ENCODE data around the gene TRPV2.

DNA sequence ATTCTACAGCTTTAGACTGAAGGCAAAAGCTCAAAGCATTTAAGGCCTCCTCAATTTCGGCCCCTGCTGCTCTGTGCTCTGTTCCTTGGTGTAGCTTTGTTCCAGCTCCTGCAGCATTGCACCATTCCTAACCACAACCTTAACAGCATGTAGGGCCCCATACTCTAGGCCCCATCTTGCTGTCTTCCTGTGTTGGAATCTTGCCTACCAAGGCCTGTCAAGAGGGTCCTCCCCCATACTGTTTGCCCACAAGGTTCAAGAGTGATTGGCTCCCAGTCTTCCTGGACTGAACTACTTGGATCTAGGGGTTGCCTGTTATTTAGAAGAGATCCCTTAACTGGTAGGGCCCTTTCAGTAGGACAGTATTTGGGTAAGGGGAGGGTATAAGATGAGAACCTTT is 26.8 kb downstream of the TRPV2 start:
- TF ChIP-seq, protein P1, sequence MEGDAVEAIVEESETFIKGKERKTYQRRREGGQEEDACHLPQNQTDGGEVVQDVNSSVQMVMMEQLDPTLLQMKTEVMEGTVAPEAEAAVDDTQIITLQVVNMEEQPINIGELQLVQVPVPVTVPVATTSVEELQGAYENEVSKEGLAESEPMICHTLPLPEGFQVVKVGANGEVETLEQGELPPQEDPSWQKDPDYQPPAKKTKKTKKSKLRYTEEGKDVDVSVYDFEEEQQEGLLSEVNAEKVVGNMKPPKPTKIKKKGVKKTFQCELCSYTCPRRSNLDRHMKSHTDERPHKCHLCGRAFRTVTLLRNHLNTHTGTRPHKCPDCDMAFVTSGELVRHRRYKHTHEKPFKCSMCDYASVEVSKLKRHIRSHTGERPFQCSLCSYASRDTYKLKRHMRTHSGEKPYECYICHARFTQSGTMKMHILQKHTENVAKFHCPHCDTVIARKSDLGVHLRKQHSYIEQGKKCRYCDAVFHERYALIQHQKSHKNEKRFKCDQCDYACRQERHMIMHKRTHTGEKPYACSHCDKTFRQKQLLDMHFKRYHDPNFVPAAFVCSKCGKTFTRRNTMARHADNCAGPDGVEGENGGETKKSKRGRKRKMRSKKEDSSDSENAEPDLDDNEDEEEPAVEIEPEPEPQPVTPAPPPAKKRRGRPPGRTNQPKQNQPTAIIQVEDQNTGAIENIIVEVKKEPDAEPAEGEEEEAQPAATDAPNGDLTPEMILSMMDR (IDR thresholded peaks at IDR 0.05) = no peak
- TF ChIP-seq POLR2A (IDR thresholded peaks at IDR 0.05) = no peak
- no peak for TF ChIP-seq POLR2AphosphoS5 (IDR thresholded peaks at IDR 0.05)
- no peak for TF ChIP-seq EP300 (IDR thresholded peaks at IDR 0.05)
